LoVo (cell line): ENCODE data around the gene BPIFA2.

Experiments
- DNase-seq: peaks from one replicate; pipeline ENCODE4 v3.0.0-alpha.2; 2016; ENCODE audit warnings: low spot score

The BPIFA2 gene

GRCh38 chr20:33199026-33199425, 31.1 kb downstream of the BPIFA2 start:
- DNase-seq, result no peak

- DNase-seq, result no peak
Measured at GRCh38 chr20:33202451-33202850, 34.5 kb downstream of the BPIFA2 start.

- DNase-seq, result no peak
Measured at GRCh38 chr20:33203444-33203843, 35.5 kb downstream of the BPIFA2 start.

- DNase-seq, result peak; percentile 59
Measured at GRCh38 chr20:33209789-33210188, 41.8 kb downstream of the BPIFA2 start.

GRCh38 chr20:33210371-33210770, 42.4 kb downstream of the BPIFA2 start:
- no peak for DNase-seq

- DNase-seq, result peak; percentile 29
Measured at GRCh38 chr20:33211817-33212424, 44.0 kb downstream of the BPIFA2 start.

GRCh38 chr20:33217052-33217451, 49.1 kb downstream of the BPIFA2 start, which contains the start of gene BPIFA3:
BPIFA3 (plus strand) TSS chr20:33217352; CDS start chr20:33217537, 185 bp downstream.
- no peak for DNase-seq

- DNase-seq, result no peak
Measured at GRCh38 chr20:33224399-33224798, 56.4 kb downstream of the BPIFA2 start.

- no peak for DNase-seq
Measured at GRCh38 chr20:33229843-33230242, 61.9 kb downstream of the BPIFA2 start.
